ENCODE measurements around the gene TFCP2.

The TFCP2 gene

DNA sequence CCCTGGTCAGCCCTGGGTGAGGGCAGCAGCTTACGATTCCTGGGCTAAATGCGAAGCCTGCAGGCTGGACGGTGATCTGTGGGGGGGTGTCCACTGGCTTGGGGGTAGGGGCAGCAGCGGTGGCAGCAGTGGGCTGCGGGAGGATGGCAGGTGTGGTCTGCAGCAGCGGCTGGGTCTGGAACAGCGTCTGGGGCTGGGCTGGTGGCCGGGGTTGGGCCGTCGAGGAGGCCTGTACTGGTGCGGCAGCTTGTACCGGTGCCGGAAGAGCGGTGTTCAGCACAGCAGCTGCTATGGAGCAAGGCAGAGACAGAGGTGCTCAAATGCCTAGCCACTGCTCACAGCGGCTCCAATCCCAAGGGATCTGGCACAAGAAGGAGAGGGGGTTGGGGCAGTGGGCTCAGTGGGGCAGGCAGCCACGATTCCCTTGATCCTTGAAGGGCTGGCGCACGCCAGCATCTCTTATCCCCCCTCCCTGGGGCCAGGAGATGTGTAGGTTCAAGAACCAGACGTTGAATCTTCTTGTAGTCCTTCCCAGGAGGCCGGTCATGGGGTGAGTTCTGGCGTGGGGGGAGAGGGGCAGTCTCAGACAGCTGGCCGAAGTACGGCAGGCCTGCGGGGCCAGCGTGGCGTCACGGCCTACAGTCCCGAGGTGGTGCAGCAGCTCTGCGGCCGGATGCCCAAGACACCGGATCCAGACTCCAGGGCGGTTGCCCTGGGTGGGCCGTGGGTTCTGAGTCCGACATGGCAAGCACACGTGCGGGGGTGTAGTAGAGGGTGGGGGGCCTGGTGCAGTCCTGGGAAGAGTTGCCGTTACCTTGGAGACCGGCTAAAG lies 25.0 kb upstream of the TFCP2 start:
- DNase-seq (ENCODE audit: low read depth in 2 of 2), result no peak

DNA sequence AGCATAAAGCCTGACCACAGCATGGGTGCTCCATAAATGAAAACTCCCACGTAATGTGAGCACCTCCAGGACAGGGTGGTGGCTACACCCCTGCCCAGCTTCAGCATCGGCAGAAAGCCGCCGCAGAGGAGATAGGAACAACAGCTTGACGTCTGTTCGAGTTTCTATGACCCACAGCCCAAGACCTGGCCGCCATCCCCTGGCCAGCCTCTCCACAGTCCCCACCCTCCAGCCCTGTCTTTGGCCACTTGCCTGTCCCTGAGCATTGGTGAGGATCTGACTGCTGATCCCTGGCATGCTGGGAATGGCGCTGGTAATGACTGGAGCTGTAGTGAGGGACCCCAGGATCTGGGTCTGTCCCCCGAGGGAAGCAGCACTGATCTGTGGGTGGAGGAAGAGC lies 23.6 kb upstream of the TFCP2 start:
- DNase-seq (ENCODE audit: low read depth in 2 of 2), result no peak

DNA sequence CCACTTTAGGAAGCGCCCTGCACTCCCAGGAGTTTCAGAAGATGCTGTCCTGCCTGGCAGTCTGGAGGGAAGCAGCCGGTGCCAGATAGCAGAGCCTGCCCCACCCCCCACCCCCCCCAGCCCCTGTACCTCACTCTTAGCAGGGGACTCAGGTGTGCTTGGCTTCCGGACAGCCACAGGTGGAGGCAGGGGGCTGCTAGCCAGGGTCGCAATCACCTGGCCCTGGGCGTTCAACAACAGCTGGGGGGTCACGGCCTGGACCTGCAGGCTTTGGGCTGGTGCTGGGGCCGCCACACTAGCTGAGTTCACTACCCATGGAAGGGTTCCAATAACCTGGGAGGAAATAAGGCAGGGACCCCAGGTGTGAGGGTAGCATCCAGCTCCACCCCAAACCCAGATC lies 22.9 kb upstream of the TFCP2 start:
- DNase-seq (ENCODE audit: low read depth in 2 of 2), result no peak

DNA sequence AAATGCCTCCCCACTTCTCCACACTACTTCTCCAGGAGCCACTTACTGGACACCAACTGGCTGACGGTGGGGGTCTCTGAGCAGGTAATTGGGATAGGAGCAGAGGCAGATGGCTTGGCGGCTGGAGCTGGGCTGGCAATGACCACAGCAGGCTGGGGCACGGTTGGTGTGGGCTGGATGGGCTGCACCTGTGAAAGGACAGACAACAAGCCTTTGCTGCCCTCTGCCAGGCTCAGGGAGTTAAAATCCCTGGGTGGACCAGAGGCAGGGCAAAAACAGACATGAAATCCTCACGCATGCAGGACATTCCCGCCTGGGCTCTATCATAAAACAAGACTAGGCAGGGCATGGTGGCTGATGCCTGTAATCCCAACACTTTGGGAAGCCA lies 19.3 kb upstream of the TFCP2 start:
- DNase-seq (ENCODE audit: low read depth in 2 of 2), result no peak

DNA sequence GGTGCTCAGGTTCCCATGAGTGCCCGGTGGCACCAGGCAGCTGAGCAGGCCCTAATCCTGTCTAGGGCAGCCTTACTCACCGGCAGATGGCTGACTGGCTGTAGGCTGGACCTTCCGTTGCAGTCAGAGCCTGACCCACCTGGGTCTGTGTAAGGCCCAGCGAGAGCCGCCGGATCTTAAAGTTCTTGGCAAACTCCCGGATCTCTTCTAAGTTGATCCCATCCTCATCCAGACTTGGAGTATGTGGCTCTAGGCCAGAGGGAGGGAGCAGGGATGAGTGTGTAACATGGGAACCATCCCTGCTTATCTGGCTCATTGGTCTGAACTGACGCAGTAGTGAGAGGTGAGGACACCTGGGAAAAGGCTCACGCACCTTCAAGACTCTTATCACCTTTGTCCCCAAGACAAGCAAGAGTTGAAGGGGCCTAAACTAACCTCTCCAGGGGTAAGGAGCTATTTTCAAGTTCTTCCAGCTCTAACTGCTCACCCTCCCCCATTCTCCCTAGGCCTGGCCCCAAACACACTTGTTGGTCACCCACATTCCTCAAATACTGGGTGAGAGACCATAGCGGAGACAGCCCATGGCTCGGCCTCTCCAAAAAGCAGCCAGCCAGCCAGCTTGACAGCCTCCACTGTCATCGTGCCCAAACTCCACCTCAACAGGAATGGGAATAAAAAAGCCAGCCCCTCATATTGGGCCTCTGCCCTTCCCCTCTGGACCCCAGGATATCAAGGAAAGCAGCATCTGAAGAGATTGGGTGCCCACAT lies 18.8 kb upstream of the TFCP2 start:
- DNase-seq (ENCODE audit: low read depth in 2 of 2), result no peak

DNA sequence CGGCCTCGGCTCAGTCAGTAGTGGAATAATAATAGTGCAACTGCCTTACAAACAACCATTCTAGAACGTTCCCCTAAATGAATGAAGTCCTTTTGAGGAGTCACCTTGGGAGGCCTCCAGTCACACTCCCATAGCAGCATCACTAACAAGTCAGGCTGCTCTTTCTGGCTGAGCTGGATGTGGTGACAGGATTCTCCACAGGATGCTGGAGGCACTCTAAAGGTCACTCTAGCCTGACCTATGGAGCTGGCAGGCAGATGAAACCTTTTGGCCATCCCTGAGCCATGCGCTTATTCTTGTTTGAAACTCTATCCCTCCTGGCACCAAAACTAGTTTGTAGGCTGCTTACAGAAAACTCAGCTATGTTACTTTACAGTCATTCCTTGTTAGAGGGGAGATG lies 17.9 kb upstream of the TFCP2 start:
- DNase-seq (ENCODE audit: low read depth in 2 of 2), result no peak

DNA sequence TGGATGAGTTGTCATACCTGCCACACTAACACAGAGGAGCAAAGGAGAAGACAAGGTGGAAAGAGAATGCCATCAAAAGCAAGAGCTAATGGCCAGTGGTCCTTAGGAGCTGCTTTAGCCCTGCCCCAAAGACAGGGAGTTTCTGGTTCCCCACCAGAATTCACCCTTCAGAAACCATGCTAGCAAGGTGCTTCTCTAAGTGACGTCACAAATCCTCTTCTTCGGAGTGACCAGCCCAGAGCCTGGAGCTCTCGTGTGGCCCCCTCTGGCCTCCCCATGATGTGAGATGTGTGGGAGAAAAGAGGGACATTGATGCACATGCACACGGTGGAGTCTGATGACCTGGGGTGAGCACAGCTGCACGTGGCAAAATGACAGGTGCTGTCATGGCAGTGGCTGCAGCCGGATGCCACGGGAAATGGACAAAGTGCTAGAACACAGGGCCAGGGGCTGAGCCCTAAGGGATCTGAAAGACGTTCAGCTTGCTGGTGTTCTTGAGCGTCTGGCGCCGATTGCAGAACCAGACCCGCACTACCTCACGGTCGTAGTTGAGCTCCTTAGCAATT lies 16.9 kb upstream of the TFCP2 start:
- no peak for DNase-seq (ENCODE audit: low read depth in 2 of 2)

DNA sequence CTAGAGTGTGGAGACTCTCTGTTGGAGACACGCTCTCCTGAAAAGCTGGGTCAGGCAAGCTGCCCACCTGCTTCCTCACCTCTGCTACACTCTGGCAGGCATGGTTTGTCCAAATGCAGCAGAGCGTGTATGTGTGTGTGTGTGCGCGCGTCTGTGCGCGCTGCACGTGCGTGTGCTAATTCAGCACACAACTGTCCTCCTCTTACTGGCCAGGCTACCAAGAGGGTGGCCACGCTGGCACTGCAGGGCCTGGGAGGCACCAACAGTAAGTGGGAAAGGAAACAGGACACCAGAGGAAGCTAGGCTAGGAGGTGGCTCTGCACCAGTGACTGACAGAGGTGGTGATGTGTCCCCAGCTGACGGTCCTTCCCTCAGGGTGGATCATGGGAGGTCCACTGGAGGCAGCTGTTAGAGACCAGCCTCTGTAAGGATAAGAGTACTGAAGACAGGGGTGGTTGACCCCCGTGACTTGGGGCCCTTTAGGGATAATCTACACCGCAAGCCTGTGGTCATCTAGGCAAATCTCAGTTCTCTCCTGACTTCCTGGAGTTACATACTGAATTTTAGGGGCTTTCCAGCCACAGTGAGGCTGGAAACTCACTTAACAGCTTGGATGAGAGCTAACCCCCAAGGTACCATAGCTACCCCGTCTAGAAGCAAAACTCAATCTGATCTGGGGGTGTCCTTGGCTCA lies 15.6 kb upstream of the TFCP2 start:
- no peak for DNase-seq (ENCODE audit: low read depth in 2 of 2)

DNA sequence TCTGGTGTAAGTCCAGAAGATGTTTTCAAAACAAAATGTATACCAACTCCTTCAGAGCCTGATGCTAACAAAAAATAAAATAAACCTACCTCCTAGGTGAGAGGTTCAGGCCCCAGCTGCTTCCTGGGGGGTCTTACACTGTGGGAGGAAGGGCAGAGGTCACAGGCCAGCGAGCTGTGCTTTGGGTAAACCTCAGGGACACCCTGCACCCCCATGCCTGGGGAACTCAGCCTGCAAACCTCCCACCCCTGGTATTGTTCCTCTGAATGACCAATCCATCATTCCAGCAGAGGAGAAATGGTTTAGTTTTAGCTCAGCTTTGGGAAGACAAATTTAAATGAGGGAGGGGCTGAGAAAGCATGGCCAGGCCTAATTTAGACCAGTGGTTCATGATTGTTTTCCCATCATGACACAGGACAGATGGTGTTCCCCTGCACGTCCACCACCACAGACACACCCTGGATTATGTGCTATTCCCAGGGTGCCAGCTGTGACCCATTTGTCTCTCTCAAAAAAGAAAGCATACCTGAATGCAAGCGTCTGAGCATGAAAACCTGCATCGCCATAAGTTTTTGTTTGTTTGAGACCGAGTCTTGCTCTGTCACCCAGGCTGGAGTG lies 14.5 kb upstream of the TFCP2 start:
- no peak for DNase-seq (ENCODE audit: low read depth in 2 of 2)

DNA sequence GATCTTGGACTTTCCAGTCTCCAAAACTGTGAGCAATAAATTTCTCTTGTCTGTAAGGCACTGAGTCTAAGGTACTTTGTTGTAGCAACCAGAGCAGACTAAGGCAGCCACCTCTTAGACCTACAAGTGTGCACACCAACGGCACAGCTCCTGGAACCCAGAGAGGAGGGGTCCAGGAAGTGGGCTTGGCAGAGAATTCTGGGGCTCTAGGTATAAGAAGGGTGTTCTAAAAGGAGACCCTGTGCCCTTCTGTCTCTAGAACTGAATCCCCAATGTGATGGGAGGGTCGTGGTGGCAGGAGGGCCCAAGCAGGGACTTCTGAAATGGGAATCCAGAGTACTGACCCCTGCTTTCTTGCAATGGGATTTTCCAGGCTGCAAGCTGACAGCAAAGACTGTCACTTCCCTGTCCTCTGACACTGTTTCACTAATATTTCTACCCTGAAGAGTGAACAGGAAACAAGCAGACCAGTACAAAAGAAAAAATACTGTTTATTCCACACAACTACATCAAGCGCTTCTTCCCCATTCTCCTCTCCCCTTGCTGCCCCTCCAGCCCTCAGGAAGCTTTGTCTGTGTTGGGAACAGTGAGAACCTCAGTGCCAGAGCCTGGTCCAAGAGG lies 13.6 kb upstream of the TFCP2 start:
- DNase-seq (ENCODE audit: low read depth in 2 of 2), result no peak

DNA sequence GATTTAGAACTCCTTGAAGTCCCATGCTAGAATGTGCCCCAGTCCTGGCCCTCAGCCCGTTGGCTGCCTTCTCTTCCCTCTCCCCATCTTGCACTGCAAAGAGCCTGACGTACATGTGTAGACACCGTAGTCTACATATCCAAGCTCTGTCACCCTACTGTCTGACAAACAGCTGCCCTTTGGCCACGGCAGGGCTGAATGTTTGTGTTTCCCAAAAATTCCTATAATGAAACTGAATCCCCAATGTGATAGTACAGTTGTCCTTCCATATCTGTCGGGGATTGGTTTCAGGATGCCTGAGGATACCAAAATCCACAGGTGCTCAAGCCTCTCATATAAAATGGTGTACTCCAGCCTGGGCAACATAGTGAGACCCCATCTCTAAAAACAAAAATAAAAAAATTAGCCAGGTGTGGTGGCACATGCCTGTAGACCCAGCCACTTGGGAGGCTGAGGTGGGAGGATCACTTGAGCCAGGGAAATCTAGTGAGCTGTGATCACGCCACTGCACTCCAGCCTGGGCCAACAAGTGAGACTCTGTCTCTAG lies 12.3 kb upstream of the TFCP2 start:
- no peak for DNase-seq (ENCODE audit: low read depth in 2 of 2)

DNA sequence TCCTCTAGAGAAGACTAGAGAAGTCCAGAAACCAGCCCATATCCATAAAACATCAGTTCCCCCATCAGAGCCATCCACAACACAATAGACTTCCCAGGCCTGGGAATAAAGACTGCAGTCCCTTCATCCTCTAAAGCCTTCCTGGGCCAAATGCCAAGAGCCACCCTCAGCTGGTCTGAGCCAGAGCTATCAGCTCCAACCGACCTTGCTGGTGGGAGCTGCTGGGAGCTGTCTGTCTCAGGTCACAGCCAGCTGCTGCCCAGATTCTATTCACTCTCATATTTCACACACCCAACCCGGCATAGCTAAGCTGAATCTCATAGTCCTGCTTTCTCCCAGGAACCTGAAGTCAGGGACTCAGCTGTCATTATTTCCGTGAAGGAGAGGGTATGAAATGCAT lies 10.9 kb upstream of the TFCP2 start:
- no peak for DNase-seq (ENCODE audit: low read depth in 2 of 2)

DNA sequence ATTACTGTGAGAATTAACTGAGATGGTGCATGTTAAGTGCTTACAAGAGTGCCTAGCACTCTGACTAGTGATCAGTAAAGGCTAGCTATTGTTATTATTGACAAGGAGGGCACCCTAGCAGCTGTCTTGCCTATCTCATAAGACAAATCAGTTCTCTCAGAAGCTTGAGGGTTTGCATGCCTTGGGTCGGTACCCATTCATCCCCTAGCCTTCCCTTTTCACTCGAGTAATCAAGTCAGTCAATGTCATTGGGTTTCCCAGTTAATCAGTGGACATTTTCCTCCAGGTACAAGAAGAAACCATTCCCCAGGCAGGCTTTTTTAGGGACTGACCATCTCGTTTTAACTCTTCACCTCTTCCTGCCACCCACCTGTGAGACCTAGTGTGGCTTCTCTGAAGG lies 10.4 kb upstream of the TFCP2 start:
- DNase-seq (ENCODE audit: low read depth in 2 of 2), result no peak

DNA sequence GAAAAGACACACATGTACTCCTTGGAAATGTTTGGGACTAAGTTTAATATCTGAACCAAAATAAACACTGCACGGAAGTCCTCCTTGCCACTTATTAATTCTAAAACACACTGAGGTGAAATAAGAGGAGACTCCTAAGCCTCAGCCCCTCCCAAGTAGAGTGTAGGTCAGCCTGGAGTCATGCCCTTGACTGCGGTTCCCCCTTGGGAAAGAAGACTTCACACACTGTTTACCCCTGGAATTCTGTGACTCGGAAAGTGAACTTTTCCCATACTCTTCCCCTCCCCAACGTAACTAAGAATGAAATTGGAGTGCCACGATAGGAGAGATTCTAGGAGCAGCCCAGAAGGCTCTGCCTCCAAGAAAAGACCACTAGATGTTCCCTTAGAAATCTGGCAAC lies 8.6 kb upstream of the TFCP2 start:
- no peak for DNase-seq (ENCODE audit: low read depth in 2 of 2)

DNA sequence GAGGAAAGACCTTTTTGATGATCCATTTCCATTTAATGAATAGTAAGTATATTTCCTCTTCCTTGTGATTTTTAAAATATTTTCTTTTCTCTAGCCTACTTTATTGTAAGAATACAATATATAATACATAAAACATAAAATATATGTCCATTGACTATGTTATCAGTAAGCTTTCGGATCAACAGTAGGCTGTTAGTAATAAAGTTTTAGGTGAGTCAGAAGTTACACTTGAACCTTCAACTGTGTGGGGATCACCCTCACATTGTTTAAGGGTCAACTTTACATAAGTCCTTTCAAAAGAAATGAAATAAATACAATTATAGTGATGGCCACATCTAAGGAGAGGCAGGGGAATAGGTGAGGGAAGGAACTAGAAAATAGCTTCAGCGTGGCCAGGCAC lies 5.0 kb upstream of the TFCP2 start:
- no peak for DNase-seq (ENCODE audit: low read depth in 2 of 2)

DNA sequence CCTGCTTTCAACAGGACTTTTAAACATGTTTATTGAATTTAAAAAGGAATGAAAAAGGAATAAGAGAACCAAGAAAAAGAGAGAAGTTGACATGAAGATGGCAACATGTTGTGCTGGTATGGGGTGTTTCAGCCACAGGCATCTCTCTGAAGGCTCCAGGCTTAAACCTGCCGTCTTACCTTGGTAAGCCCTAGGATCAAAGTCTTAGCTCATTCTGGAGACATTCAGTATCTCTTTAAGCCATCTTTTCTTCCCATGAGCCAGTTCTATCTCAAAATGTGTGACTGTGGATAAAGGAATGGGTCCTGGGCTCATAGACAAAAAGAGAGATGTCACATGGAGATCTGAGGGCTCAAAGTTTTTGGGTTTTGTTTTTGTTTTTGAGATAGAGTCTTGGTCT lies 1.6 kb upstream of the TFCP2 start:
- no peak for DNase-seq (ENCODE audit: low read depth in 2 of 2)

DNA sequence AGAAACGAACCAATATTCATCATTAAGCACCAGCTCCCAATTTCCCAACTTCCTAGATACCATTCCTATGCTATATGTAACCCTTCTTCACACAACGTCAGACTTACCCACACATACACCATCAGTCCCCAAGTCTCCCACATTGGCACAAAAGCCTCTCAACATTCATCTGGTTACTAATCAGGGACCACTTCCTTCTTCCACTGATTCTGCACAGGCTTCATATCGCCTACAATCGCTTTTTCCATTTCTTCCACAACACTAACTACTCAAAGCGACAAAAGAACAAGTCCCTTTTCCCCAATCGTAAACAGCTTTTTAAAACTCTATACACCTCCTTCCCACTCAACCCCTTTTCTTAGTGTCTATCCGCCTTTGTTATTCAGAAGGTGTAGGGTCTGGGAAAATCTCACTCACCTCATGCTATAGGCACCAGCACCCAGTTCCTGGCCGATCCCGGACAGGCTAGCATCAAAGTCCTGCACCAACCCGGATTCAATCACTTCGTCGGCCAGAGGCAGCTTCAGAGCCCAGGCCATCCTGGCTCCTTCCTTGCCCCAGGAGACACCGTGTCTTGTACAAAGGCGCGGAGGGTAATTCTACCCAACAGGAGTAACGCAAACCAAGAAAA lies 936 bp downstream of the TFCP2 start:
- DNase-seq (ENCODE audit: low read depth in 2 of 2), result no peak

DNA sequence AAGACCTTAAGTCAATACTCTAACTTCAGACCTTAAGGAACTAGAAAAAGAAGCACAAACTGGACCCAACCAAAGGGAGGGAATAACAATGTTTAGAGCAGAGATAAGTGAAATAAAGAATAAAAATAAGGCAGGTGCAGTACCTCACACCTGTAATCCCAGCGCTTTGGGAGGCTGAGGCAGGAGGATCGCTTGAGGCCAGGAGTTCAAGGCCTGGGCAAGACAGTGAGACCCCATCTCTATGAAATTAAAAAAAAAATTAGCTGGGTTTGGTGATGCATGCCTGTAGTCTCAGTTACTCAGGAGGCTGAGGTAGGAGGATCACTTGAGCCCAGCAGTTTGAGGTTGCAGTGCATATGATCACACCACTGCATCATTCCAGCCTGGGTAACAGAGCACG lies 9.1 kb downstream of the TFCP2 start:
- no peak for DNase-seq (ENCODE audit: low read depth in 2 of 2)

DNA sequence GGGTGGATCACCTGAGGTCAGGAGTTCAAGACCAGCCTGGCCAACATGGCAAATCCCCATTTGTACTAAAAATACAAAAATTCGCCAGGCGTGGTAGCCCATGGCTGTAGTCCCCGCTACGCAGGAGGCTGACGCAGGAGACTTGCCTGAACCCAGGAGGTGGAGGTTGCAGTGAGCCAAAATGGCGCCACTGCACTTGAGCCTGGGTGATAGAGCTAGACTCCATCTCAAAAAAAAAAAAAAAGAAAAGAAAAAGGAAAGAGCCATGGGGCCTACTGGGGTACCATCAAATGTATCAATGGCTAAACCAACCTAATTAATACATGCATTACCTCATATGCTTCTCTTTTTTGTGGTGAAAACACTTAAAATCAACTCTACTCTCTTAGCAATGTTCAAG lies 10.7 kb downstream of the TFCP2 start:
- DNase-seq (ENCODE audit: low read depth in 2 of 2), result no peak

DNA sequence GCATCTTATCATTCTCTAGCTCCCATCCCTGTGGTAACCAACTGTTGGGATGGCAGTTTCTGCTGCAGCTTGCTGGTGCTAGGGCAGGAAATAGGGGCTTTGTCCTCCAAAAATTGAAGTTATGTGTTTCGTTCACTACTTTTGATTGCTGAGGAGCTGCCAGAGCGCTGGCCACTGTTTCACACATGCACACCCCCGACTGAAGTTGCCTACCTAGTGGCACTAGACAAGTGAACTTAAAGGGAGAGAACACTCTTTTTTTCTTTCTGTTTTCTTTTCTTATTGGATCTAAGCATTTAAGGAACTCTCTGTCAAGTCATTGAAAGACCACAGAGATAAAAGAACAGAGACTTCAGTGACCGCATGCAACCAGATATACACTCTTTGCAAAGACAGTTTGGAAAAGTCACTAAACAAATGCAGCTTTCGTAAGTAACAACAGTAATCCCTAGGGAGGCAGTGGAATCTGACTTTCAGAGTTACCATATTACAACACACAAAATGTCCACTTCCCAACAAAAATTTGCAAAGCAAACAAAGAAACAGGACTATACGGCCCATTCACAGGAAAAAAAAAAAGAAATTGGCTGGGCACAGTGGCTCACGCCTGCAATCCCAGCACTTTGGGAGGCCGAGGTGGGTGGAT lies 12.0 kb downstream of the TFCP2 start:
- DNase-seq (ENCODE audit: low read depth in 2 of 2), result no peak
